HG02798 (cell line): ENCODE measurements around the gene RUNX2.
"Not testable (repeated sequence)": the region's sequence is repeated elsewhere in the genome, so short reads cannot be mapped to it uniquely, and the experiment has no call there.

Source experiments
- ATAC-seq: cut with Tn5 transposase; IDR thresholded peaks from one replicate; pipeline ENCODE4 v1.9.1; 2021; ENCODE audit warnings: mild to moderate bottlenecking; ENCODE audit not compliant: unreplicated experiment, poor library complexity

RUNX2 gene

GRCh38 chr6:45543298-45544235 lies 215.4 kb downstream of the RUNX2 start:
- no peak for ATAC-seq

DNA sequence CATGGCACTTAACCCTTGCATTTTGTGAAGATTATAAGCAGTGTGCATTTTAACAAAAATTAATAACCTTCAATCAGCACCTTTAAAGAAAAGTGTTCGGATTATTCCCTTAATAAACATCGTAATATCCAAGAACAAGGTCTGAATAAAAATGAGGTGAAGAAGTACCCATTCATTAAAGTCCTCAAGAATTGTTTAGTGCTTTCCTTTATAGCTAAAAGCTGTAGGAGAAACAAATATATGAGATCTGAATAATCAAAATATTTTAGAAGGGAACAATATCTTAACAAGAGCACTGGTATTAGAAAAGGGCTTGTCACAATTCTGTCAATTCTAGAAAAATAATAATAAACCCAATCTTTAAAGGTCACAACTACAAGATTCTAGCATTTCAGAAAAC lies 217.3 kb downstream of the RUNX2 start:
- no peak for ATAC-seq

DNA sequence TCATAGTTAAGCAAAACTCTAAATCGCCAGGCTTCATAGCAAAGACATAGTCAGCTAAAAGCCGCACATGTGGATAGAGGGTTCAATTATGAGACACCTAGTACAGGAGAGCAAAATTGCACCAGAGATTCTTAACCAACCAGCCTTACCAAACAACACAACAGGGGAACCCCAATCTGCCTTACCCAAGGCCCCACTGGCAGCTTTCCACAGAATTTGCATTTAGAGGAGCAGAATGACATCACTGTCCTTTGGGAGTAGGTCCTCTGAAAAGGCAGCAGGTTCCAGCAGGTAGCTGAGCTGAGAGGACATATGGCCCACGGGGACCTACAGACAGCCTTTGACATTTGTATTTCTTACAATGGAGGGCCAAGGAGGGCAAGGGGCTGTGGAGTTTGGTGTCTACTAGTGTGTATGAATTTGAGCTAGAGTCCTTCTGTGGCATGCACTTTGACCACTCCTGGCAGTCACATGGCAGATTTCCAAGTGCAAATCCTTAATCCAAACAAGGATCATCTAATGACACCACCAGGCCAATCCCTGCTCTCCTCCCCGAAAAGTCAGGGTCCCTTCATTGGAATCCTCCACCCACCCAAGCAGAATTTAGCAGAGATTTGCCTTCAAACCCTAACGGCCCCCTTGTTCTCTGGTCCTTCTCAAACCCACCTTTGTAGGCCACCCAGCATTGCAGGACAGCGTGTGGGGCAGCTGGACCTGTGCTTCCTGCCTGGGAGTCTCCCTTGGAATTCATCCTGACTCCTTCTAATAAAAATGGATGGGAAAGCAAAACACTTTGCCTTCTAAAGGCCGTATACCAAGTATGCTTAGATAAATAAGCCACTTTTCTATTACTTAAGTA lies 220.8 kb downstream of the RUNX2 start:
- ATAC-seq, result peak; percentile 95

GRCh38 chr6:45552536-45552935 lies 224.4 kb downstream of the RUNX2 start:
- no peak for ATAC-seq

DNA sequence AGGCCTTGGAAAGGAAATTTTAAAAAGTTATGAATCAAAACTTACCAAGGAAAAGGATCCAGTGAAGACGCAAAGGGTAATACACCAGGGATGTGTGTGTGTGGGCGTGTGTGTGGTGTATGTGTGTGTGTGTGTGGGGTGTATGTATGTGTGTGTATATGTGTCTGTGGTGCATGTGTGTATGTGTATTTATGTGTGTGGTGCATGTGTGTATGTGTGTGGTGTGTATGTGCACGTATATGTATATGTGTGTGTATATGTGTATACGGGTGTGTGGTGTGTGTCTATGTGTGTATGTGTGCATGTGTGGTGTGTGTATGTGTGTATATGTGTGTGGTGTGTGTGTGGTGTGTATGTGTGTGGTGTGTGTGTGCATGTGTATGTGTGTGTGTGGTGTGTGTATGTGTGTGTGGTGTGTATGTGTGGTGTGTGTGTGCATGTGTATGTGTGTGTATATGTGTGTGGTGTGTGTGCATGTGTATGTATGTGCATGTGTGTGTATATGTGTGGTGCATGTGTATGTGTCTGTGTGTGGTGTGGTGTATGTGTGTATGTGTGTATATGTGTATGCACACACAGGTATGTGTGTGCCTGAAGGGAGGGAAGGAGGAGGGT lies 225.7 kb downstream of the RUNX2 start:
- ATAC-seq, result no peak

- no peak for ATAC-seq
These were observed 226.5 kb downstream of the RUNX2 start for GRCh38 chr6:45554591-45554990.

- no peak for ATAC-seq
These were observed 228.0 kb downstream of the RUNX2 start for GRCh38 chr6:45555981-45556771.

DNA sequence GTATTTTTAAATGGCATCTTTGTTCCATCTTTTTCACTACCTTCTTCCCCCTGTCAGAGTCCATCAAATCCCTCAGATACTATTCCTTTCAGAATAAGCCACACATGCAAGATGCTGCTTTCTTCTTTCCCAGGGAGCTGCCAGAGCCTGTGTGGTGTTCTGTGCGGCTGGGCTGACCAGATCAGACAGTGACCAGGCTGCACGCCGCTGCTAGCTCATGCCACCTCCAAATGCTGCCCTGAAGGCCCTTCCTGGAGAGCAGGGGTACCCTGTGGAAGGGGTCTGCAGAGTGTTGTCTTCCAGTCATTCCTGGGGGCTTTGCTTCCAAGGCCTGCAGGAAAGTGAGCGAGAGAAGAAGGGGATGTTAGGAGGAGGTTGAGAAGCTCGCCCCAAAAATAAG lies 228.7 kb downstream of the RUNX2 start:
- ATAC-seq, result no peak

- ATAC-seq, result no peak
These were observed 229.3 kb downstream of the RUNX2 start for GRCh38 chr6:45557454-45557853.

DNA sequence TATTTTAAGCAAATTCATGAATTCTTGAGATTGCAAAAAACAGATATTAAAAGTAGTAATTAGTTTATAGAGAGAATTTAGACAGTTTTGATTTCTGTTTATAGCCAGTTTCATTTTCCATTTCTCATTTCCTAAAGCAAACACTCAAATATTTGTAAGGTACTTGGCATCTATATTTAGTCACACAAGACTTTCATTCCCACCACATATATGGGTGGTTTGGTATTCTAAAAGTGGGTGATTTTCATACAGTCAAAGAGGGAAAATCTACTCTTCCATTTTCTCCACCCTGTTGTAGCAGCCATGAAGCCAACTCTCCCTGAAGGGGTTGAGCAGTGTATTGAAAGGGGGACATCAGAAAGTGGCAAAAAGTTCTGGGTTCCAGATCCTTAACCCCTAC lies 230.7 kb downstream of the RUNX2 start:
- no peak for ATAC-seq

- not testable (repeated sequence) for ATAC-seq
These were observed 232.2 kb downstream of the RUNX2 start for GRCh38 chr6:45560321-45560820.

GRCh38 chr6:45562171-45562570 lies 234.0 kb downstream of the RUNX2 start:
- no peak for ATAC-seq

GRCh38 chr6:45563041-45563440 lies 234.9 kb downstream of the RUNX2 start:
- ATAC-seq, result no peak

DNA sequence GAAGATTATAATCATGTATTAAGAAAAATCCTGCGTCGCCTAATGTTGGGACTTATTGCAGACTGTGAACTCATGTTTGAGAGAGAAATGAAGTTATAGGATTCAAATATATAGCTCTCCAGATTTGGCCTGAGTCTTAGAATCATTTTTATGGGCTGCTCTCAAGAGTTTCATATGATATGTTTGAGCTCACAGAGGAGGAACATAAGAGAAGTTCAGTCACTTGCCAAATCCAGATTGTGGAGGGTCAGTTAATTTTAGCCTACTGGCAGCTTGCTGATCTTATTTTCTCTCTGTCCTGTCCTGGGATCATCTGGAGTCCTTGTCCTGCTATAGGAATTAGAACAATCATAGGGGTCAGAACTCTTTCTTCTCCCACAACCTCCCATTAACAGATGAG lies 235.7 kb downstream of the RUNX2 start:
- no peak for ATAC-seq

GRCh38 chr6:45566882-45567281 lies 238.8 kb downstream of the RUNX2 start:
- no peak for ATAC-seq

GRCh38 chr6:45567879-45568278 lies 239.7 kb downstream of the RUNX2 start:
- no peak for ATAC-seq

DNA sequence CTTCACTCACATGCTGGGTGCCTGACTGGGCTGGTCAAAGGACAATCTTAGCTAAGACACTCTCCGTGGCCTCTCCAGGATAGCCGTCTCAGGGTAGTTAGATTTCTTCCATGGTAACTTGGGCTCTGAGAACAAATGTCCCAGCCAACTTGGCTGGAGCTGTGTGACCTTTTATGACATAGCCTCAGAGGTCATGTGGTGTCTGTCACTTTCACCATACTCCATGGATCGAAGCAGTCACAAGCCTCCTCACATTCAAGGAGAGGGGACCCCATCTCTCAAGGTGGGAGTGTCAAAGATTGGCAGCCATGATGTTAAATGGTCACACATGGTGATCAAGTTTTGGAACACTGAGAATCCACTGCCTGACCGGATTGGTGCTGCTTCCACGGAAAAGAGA lies 240.5 kb downstream of the RUNX2 start:
- ATAC-seq, result no peak

- no peak for ATAC-seq
These were observed 241.2 kb downstream of the RUNX2 start for GRCh38 chr6:45569210-45569945.

DNA sequence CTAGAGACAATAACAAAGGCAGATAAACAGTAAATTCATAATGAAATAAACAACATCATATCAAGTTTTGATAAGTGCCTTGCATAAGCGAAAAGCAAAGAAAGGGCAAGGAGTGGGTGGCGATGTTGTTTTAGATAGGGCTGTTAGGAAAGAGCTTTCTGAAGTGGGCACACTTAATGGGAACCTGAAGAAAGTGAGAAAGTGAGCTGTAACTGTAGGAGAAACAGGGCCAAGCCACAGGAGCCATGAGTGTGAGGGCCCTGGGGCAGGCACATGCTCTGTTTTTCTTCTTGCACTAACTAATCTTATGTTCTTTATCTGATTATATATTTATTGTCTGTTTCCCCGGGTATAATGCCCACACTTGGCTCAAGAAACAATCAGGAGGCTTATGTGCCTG lies 243.0 kb downstream of the RUNX2 start:
- no peak for ATAC-seq
